CMK (cell line): ENCODE data around the gene NCS1.

Experiments used
- DNase-seq: peaks from one replicate; pipeline ENCODE4 v3.0.0-alpha.2; 2010; ENCODE audit warnings: low read depth

NCS1 gene

DNA sequence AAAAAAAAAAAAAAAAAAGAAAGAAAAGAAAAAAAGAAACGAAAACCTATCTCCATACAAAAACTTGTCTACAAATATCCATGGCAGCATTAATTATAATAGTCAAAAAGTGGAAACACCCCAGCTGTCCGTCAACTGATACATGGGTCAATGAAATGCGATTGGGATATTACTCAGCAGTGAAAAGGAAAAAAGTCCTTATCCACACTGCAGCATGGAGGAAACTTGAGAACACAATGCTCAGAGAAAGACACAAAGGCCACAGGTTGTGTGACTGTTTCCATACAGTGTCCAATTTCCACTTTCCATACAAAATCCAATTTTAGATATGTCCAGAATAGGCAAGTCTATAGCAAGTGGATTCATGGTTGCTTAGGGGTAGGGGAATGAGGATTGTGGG, 24.3 kb upstream of the NCS1 start:
- no peak for DNase-seq

DNA sequence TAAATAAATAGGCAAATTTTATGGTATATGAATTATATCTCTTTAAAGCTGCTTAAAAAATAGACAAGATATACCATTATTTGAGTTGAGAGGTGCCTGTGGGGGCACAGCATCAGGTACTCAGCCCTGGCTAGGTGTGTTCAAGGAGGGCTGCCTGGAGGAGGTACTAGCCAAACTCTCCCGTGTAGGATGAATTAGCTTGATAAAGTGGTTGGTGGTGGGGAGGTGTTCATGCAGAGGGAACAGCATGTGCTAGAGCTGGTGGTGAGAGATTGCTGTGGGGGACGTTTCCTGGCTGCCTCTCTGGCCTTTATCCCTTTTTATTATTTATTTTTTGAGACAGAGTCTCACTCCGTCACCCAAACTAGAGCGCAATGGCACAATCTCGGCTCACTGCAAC, 23.2 kb upstream of the NCS1 start:
- no peak for DNase-seq

DNA sequence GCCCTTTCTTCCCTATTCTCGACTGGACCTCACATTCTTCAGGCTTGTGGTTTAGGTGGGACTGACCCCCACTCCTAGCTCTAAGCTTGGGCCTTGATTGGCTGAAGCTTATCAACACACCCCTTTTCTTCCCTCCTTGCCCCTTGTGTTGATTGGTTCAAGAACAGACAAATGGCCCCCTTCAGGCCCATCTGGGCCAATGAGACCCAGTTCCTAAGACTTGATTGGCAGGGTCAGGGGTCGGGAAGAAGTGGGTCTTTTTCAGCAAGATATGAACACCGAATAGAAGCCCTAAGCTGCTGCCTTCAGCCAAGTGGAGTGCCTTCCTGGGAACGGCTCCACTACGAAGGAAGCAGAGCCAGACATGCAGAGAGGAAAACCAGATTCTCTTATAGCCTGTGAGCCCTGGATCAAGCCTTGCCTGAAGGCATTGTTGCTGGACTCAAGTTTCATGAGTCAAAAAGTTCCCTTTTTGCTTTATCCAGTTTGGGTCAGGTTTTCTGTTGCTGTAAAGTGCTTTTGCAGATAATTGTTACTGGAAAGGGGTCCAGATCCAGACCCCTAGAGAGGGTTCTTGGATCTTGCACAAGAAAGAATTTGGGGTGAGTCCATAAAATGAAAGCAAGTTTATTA, 22.4 kb upstream of the NCS1 start:
- no peak for DNase-seq

DNA sequence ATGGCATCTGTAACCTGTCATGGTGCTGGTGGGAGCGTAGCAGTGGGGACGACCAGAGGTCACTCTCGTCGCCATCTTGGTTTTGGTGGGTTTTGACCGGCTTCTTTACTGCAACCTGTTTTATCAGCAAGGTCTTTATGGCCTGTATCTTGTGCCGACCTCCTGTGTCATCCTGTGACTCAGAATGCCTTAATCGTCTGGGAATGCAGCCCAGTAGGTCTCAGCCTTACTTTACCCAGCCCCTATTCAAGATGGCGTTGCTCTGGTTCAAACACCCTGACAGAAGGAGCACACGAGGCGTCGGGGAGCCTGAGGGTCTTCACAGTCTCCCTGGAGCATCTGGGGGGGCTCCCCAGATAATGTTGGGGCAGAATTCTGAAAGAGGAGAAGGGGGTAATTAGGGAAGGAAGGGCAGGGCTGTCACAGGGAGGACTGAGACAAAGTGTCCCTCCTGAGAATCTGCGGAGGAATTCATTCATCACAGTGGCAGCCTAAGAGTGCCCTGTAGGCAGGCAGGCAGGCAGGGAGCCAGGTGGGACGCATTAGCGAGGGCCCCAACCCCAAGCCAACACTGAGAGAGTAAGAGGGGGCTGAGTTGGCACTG, 21.3 kb upstream of the NCS1 start:
- DNase-seq, result no peak

DNA sequence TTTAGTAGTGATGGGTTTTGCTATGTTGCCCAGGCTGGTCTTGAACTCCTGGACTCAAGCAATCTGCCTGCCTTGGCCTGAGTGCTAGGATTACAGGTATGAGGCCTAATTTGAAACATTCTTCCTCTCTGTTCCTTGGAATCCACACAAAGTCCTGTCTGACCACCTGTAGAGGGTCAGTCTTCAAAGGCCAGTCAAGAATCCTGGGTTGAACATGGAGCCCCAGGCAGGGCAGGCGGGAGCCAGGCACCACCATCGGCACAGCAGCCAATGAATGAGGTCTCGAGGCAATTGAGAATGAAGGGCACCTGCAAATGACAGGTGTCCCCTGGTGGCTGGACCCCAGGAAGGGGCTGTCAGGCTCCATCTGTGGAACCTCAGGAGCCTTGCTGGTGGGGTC, 17.4 kb upstream of the NCS1 start:
- DNase-seq, result no peak

DNA sequence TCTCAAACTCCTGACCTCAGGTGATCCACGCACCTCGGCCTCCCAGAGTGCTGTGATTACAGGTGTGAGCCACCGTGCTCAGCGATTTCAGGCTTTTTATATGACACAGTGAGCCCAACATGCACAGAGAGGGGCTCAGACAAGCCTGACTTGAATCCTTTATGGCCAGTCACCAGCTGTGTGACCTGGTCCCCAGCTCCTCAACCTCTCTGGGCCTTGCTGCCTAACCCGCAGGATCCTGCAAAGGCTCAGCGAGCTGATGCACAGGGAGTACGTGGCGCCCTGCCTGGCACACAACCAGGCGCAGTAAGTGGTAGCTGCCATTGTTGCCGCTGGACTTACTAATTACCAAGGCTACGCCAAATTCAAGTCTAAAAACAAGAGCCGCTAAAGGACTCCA, 16.6 kb upstream of the NCS1 start:
- no peak for DNase-seq

DNA sequence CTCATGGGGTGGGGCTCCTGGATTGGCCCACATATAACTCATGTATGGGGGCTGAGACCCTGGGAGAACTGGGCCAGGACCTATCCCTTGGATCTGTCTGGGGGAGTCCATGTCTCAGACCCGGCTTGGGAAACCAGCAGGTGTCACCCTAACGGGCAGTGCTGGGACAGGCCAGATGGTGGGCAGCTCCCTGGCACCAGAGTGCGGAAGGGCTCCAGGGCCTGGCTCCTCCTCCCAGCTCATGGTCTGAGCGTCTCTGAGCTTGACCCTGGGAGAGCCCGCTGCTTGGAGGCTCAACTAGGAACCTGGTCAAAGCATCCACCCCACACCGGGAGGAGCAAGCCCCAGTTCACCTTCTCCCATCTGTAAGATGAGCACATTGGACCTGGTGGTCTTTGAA, 15.5 kb upstream of the NCS1 start:
- no peak for DNase-seq

DNA sequence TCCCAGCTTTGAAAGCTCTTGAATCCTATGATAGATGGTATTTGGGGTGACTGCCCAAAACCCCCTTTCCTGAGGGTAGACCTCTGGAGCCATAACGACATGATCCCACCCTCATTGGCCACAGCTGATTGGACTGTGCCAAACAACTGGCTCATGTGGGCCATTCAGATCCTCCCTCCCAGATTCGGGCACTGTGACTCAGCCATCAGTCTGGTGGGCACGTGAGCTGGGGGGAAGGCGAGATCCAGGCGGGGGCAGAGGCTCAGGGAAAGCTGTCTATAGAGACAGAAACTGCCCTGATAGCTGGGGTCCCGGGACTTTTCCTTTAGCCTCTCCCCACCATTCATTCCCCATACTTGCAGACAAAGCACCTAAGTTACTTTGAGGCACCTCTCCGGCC, 15.1 kb upstream of the NCS1 start:
- no peak for DNase-seq

GRCh38 chr9:130158001-130158400, 14.2 kb upstream of the NCS1 start:
- no peak for DNase-seq

DNA sequence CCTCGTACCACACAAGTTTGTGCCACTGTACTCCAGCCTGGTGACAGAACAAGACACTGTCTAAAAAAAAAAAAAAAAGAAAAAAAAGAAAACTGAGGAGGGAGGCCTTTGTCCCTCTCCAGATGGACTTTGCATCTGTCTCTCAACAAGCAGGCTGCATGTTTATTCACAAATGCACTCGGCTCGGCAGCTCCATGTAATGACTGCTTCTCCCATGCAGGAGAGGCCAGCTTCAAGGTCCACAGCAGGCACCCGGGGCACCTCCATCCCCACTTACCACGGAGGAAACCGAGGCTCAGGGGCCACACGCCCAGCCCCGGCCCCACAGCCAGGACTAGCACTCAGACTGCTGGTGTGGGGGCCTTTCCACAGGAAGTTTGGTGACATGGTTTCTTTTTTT, 13.1 kb upstream of the NCS1 start:
- DNase-seq, result no peak

DNA sequence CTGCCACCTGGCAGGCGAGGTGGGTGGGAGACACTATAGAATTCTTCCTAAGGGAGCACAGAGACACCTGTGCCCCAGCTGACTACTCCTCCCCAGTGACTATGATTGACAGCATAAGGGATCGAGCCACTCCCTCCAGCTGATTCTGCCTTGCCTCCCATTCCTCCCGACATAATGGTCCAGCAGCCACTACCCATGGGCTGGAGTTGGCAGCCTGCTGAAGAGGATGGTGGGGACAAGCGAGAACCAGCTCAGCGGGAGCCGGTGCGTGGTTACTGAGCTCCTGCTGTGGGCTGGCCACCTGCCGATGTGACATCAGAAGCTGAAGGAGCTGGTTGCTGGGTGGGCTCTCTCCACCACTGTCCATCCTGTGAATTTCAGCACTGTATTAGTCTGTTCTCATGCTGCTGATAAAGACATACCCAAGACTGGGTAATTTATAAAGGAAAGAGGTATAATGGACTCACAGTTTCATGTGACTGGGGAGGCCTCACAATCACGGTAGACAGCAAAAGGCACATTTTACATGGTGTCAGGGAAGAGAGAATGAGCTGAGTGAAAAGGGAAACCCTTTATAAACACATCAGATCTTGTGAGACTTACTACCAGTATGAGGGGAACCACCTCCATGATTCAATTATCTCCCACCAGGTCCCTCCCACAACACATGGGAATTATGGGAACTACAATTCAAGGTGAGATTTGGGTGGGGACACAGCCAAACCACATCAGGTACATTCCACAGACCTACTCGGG, 12.1 kb upstream of the NCS1 start:
- DNase-seq, result no peak

- no peak for DNase-seq
Observed at GRCh38 chr9:130160862-130161470, 11.2 kb upstream of the NCS1 start.

- DNase-seq, result no peak
Observed at GRCh38 chr9:130165579-130165978, 6.6 kb upstream of the NCS1 start.

DNA sequence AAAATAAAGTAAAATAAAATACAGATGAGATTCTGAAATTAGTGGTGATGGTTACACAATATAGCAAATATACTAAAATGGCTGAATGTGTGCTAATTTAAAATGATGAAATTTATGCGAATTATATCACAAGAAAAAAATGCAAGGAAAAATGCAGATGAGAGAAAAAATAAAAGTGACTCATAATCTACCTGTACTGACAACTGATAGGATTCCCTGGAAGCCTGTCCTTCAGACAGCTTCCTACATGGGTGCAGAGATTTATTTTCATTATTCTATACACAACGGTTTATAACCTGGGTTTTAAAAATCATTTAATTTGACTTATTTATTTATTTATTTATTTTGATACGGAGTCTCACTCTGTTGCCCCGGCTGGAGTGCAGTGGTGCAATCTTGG, 5.8 kb upstream of the NCS1 start:
- no peak for DNase-seq

DNA sequence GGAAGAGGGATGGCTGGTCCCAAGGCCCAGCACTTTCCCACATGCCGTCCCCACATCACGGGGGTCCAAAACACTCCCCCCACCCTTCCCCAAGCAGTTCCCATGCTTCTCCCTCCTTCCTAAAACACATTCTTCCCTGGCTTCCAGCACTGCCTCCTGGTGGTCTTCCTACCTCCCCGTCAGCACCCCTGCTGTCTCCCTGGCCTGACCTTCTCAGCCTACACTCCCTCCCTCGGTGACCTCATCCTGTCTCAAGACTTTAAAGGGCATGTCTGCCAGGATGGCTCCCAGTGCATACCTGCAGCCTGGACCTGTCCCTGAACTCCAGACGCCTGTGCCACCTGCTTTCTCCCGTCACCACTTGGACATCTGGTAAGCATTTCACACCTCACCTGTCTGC, 4.3 kb upstream of the NCS1 start:
- DNase-seq, result no peak

DNA sequence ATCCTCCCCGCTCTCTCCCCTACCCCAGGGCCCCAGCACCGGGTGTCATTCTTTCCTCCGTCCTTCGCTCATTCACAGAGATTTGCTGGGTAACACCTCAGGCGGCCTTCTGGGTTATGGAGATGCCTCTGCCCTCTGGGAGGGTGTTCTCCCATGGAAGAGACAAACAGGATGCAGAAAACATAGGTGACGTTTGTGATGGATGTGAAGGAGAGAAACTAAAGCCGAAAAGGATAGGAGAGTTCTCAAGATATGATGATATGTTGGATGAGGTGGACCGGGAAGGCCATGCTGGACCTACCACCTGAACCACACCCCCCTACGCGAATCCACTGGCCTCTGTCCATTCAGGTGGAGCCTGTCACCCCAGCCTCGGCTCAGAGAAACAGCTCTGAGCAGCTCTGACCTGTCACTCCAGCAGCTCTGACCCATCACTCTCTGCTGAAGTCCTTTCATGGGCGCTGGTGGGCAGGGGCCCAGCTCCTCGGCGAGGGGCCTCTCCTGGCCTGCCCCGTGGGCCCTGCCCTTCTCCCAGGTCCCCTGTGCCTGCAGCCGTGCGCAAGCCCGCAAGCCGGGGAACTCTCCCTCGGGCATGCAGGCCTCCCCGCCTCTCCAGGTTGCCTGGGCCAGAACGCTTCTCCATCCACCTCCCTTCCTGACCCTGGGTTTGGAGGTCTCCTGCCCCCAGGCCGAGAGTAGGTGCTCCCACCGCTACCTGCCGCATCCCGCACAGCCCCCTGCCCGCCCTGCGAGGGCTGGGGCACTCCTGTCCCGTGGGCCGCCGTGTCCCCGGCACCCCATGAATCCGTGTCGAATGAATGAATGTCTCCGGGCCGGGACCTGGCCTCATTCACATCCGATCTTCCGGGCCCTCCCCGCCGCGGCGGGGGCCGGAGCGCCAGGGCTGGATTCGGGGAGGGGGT, 717 bp upstream of the NCS1 start:
- no peak for DNase-seq

GRCh38 chr9:130172858-130173665, 858 bp downstream of the NCS1 start:
- DNase-seq, result no peak

- no peak for DNase-seq
Observed at GRCh38 chr9:130173666-130173983, 1.4 kb downstream of the NCS1 start.

GRCh38 chr9:130174025-130174424, 1.8 kb downstream of the NCS1 start:
- DNase-seq, result no peak

- DNase-seq, result no peak
Observed at GRCh38 chr9:130174920-130175321, 2.7 kb downstream of the NCS1 start.

- no peak for DNase-seq
Observed at GRCh38 chr9:130175355-130175754, 3.2 kb downstream of the NCS1 start.
